NCI-H128 (cell line): ENCODE measurements around the gene COL4A5.
"Not testable (repeated sequence)": the region's sequence is repeated elsewhere in the genome, so short reads cannot be mapped to it uniquely, and the experiment has no call there.

Experiments
- DNase-seq: peaks from one replicate; lab custom pipeline; 2025; ENCODE audit not compliant: unreplicated experiment; lab: John Stamatoyannopoulos, UW

The COL4A5 gene

GRCh38 chrX:108439426-108439942 lies at the start of gene COL4A5:
COL4A5 (plus strand) TSS chrX:108439838; CDS start chrX:108440126, 288 bp downstream.
- DNase-seq: no peak

DNA sequence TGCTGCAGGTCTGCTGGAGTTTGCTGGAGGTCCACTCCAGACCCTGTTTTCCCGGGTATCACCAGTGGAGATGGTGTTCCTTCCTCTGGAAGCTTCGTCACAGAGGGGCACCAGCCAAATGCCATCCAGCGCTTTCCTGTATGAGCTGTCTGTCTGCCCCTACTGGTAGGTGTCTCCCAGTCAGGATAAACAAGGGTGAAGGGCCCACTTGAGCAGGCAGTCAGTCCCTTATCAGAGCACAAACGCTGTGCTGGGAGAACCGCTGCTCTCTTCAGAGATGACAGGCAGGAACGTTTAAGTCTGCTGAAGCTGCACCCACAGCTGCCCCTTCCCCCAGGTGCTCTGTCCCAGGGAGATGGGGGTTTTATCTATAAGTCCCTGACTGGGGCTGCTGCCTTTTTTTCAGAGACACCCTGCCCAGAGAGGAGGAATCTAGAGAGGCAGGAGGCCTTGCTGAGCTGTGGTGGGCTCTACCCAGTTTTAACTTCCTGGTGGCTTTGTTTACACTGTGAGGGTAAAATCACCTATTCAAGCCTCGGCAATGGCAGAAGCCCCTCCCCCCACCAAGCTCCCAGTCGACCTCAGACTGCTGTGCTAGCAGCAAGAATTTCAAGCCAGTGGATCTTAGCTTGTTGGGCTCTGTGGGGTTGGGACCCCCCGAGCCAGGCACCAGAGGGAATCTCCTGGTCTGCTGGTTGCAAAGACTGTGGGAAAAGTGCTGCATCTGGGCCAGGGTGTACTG lies 48.5 kb upstream of the COL4A5 start:
- not testable (repeated sequence) for DNase-seq

GRCh38 chrX:108396188-108396891 lies 43.3 kb upstream of the COL4A5 start:
- no peak for DNase-seq

DNA sequence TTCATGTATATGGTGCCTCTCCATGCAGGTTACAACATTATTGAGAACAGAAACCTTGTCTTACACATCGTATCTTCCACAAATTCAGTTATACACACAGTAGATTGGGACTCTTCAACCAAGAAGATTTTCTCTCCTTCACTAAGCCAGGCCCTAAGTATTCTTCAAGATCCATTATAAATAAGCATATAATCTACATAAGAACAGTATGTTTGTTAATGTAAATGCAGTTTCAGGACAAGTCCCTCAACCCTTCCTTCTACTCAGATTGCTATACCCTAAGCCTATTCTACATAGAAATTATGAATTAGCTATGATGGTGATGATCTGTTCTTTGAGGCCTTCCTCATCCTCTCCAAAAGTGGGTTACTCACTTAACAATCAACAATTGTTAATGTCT lies 42.7 kb upstream of the COL4A5 start:
- no peak for DNase-seq

DNA sequence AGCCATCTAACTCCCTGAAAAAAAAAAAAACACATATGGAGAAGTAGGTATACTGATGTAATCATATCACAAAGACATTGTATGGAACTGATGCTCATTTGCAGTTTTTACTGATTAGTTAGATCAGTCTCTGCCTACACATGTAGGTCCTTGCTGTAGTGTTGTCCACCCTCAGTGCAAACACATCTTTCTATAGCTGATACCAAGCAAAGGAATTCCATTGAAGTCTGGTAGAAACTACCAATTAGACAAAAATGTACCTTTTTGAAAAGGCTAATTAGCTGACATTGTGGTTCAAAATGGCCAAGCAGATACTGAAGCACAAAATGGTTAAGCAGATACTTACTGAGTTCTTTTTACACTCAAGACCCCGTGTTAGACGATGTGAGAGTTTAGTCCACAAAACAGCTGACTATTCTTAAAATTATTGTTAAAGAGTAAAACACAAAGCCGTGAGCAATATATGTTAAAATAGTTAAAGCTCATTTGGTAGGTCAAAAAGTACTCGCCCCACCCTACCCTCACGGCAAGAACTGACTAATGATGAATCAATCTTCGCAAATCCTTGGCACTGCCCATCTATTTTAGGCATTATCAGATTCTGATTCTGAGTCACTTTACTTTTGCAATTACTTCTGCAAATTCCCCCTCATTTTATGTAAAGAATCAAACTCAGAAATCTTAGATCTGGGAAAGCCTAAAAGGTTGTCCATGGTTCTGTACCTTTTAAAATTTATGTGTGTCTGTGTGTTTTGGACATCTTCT lies 41.8 kb upstream of the COL4A5 start:
- DNase-seq: no peak

- no peak for DNase-seq
These were observed 40.0 kb upstream of the COL4A5 start for GRCh38 chrX:108399418-108400165.

DNA sequence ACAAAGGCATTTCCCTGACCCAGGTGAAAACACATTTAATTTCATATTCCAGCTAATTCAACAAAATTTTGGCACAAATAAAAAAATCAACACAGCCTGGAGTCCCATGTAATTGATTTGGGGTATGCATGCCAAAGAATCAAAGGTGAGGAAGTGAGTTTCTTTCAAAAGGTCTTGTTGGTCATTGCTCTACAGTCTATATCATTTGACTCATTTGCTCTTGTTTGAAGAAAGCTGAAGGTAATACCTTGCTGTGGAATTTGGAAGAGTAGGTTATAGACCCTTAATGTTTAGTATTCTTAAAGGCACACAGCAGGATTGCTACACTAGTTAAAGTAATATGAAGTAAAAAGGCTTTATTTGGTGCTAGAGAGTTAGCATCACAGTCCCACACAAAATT lies 26.9 kb upstream of the COL4A5 start:
- DNase-seq: no peak

DNA sequence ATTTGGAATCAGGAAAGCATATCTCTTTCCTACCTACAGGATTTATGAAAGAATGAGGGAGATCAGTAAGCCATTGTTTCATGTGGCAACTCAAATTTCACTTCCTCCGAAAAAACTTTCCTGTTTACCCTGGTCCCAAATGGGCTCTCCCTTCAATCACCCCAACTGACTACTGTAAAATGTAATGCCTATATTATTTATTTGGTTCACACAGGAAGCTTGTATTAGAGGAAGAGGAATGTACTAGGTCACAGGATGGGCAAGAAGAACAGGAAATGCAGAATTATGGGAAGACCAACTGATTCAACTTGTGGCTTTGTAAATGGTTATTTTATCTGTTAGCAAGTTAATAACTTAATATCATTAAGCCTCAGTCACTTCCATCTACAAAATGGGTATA lies 24.5 kb upstream of the COL4A5 start:
- DNase-seq: no peak

DNA sequence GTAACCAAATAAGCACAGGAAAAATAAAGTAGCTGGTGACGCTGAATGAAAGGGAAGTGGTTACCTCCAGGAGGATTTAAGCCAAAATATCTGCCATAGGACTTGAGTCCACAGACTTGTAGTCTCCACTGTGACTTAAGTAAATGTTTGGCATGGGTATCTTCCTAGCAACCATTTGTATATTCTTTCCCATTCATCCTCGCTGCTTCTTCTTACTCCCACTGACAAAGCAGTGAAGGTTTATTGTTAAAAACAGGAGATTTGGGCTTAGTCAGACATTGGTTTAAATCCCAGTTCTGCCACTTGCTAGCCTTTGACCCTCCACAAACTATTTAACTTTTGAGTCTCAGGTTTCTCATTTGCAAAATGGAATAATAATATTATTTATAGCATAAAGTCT lies 23.7 kb upstream of the COL4A5 start:
- no peak for DNase-seq

DNA sequence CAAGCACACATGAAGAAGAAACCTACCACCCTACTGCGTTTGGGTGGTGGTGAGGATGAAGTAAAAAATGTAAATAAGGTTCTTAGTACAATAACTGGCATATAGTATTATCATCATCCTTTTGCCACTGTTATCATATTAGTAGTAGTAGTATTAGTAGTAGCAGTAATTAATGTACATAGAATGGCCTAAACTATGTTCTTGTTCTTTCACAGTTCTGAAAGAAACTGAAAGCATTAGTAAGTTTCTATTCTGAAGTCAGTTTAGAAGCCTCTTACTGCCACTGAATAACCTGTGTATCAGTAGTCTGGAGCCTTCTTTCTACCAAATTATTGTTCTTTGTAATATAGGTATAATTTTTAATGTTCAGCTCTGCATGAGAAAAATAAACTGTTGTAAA lies 22.4 kb upstream of the COL4A5 start:
- DNase-seq: no peak

DNA sequence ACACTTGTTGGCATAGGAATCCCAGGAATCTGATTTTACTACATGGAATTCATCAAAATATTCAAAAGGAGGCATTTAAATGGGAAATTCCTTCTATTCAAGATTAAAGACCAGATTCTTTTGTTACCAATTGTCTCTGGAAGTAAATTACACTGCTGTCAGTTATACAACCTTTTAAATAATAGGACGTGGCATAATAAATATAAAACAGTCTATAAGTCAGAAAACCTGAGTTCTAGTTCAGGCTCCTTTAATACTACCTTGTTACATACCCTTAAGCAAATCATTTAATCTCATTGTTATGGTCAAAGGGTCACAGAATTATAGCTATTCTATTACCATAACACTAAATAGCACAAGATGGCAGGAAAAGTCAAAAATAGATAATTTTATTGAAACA lies 20.2 kb upstream of the COL4A5 start:
- no peak for DNase-seq

DNA sequence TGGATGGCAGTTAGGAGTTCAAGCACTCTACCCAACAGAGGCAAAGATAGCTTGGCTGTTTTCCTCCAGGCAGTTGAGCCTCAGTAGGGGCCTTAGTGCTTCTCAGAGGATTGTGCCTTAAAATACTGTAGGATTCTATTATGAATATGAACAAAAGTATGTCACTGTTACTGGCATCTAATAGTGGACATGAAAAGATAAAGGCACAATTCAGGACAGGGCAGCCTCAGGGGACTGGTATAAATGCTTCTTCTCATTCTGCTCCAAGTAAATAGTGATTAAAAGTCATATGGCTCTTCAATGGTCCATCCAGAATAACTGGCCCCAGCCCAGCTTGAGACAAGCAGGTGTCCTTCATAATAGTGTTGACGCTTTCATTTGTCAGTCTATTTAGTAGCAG lies 19.2 kb upstream of the COL4A5 start:
- DNase-seq: no peak

DNA sequence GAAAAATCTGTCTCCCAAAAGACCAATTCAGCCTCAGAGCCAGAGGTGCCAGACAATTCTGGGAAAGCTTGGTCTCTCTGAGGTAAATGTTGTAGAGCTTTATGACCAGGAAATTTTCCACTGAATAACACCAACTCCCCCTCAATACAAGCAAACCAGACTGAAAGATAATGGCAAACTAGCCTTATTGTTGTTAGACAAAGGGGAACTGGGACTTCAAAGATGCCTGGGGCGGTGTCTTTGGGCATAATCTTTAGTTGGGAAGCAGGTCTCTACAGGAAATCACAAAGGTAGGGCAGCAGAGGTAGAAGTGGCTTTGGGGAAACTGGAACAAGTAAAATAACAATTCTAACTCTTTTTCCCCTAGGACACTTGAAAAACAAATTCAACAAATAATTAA lies 13.4 kb upstream of the COL4A5 start:
- no peak for DNase-seq

GRCh38 chrX:108435261-108435660 lies 4.4 kb upstream of the COL4A5 start:
- no peak for DNase-seq

- DNase-seq: no peak
These were observed 2.1 kb upstream of the COL4A5 start for GRCh38 chrX:108437349-108438109.

- DNase-seq: no peak
These were observed 1.5 kb upstream of the COL4A5 start, which contains the start of gene COL4A6 for GRCh38 chrX:108438110-108438623. COL4A6 (minus strand) TSS chrX:108438422; CDS start chrX:108438196, 226 bp downstream.

- no peak for DNase-seq
These were observed 491 bp downstream of the COL4A5 start for GRCh38 chrX:108439961-108440696.

DNA sequence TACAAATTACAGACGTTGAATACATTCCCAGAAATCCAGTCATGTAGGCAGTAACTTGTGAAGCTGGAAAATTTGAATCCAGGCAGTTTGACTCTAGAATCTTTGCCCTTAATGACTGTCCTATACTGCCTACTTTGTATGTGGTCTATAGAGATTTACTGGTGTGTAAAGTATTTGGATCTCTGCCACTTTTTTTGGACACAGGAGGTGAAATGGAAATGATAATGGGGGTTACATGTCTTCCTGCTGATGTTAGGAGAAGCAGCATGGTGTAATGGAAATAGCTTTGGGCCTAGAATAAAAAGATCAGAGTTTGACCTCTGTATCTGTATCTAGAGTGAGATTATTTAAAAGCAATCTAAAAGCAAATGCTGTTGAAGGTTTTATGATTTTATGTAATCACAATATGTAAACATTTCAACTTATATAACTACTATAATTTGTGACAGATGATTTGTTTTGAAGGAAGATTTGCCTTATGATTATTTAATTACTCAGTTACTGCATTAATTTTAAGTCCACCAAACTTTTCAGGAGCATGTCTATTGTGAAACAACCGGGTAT lies 3.3 kb downstream of the COL4A5 start:
- DNase-seq: no peak

DNA sequence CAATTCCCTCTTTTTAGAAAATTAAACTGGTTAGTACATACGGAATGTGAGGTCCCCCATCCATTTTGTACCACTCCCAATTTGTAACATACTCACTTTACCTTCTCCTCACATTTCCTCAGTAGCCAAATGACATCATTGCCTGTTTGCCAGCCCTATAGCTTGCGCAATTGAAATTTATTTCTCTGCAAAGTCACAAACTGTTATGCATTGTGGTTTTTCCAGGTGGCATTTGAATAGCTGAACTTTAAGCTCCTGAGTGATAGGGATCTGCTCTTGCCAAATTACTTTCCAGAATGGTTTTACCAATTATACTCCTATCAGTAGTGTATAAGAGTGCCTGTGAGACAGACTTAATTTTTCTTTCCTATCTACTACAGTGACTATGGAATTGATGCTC lies 7.7 kb downstream of the COL4A5 start:
- DNase-seq: no peak
